ENCODE results near the gene ARFGEF3.

DNA sequence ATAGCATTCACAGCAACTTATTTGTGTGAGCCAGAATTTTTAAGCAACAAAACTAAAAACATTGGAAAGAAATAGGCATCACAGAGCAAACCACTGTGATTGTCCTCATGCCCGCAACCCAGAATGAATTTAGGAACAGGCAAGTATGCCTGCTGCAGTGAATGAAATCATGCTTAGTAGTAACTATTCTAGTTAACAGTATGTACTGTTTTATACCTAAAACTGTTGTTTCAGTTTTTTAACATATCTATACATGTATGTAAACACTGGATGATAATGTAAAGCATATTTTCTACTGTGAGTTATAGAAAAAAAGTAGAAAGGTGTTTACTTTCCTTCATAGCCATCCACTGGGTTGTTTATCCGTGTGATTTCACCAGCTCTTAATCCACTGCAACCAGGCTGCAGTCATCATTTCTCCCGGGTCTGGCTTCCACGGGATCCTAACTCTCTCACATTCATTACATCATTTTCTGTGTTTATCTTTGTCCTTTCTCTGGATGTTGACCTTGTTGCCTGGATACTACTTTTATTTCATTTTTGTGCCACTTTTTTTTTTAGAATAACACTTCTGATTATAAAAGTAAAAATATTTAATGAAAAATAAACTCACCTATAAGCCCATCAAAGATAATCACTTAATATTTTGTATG is 3.6 kb upstream of the ARFGEF3 start:
- TF ChIP-seq CTCF (IDR thresholded peaks at IDR 0.05) (no peak), POLR2A (IDR thresholded peaks at IDR 0.05) (no peak)
